ENCODE measurements around the gene C11orf52.
"Not testable (repeated sequence)": the region's sequence is repeated elsewhere in the genome, so short reads cannot be mapped to it uniquely, and the experiment has no call there.

C11orf52 gene

DNA sequence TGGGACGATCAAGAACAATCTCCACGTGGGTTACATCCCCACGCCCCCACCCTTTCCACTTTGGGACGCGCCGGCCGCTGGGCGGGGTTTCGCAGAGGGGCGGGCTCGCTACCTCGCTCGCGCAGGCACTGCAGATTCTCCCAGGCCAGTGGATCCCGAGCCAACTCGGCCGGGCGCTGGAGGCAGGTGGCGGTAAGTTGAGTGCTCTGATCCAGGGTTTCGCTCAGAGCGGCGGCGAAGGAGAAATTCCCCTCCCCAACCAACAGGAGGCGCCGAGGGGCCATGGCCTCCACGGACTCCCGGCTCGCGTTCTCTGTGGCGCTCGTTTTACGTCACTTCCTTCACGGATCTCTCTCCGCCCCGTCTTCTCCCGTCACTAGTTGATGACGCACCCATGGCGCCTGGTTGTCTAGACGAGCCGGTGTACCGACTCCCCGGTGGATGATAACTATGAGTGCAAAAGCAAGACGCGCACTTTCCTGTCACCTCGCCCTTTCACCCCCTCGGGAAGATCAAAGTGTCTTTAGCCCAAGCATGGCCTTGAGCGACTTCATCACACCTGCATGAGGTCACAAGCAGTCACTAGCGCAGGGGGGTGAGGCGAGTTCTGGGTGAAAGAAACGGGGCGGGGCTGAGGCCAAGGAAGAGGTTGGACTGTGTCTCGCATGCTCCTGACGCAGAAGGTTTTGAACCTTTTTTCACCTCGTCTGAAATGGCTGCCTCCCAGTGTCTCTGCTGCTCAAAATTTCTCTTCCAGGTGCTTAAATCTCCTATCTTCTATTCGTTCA lies 39.7 kb upstream of the C11orf52 start, which contains the start of the genes CFAP68 and FDXACB1:
Gene CFAP68 (plus strand): TSS at position 693 of the 788 bp plus-strand sequence. CDS start 20 bp downstream, at position 713.
Gene FDXACB1 (minus strand): TSS at position 317 of the 788 bp plus-strand sequence. CDS start 33 bp downstream, at position 284.
- peak; percentile 96 to 98 for DNase-seq (ENCODE audit: low read depth in 1 of 2, low spot score in 1 of 2)
- no peaks in the 10 kb centered on the region for H3K27me3 ChIP-seq (ENCODE audit: insufficient read depth, poor library complexity, severe bottlenecking)
- TF ChIP-seq CTCF (IDR thresholded peaks at IDR 0.05; ENCODE audit: insufficient read depth, low read length) (peak; percentile 90), GABPA (IDR thresholded peaks at IDR 0.05; ENCODE audit: low read depth) (peak; percentile 81), SPI1 (IDR thresholded peaks at IDR 0.05; ENCODE audit: borderline replicate concordance, low read depth) (no peak), POLR2AphosphoS5 (IDR thresholded peaks at IDR 0.05; ENCODE audit: low read depth) (peak; percentile 82; the same call in 1 of the 2 replicates)
- H3K27ac ChIP-seq (replicated peaks) = peak within 1 kb of the TSS; percentile 93
- peak within 1 kb of the TSS; percentile 71 for H3K4me3 ChIP-seq (replicated peaks; ENCODE audit: insufficient read depth, low read length)

DNA sequence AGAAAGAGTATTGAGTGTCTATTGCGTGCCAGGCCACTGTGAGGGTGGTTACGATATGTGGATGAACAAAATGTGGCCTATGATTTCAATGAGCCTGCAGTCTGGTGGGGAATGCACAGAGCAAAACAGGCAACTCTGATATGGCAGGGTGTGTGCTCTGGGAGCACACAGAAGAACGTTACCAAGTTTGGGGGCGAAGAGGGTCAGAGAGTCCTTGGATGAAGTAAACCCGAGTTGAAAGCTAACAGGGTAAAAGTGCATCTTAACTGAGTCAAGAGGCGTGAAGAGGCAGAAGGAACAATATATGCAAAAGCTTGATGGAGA lies 39.1 kb upstream of the C11orf52 start:
- no peak for TF ChIP-seq CTCF (IDR thresholded peaks at IDR 0.05; ENCODE audit: insufficient read depth, low read length)
- no peak for TF ChIP-seq GABPA (IDR thresholded peaks at IDR 0.05; ENCODE audit: low read depth)
- no peak for TF ChIP-seq REST (IDR thresholded peaks at IDR 0.05; ENCODE audit: insufficient replicate concordance, low read depth)
- TF ChIP-seq POLR2AphosphoS5 (IDR thresholded peaks at IDR 0.05; ENCODE audit: low read depth) = no peak
- TF ChIP-seq SPI1 (IDR thresholded peaks at IDR 0.05; ENCODE audit: borderline replicate concordance, low read depth) = no peak
- Histone ChIP-seq H3K27ac (replicated peaks) (peak overlapping the region; percentile 93), H3K4me3 (replicated peaks; ENCODE audit: insufficient read depth, low read length) (peak overlapping the region; percentile 71), H3K27me3 (ENCODE audit: insufficient read depth, poor library complexity, severe bottlenecking) (no peaks in the 10 kb centered on the region)
- DNase-seq (ENCODE audit: low read depth in 1 of 2, low spot score in 1 of 2) = no peak

DNA sequence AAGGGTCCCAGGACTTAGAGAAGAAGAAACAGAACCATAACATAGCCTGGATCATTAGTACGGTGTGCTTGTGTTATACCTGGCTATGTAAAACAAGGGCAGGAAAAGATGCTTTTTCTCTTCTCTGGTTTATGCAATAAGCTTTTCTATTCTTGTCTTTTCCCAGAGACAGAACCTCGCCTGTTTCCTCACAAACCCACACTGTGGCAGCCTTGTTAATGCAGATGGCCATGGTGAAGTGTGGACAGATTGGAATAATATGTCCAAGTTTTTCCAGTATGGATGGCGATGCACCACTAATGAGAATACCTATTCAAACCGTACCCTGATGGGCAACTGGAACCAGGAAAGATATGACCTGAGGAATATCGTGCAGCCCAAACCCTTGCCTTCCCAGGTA lies 36.5 kb upstream of the C11orf52 start:
- no peak for DNase-seq (ENCODE audit: low read depth in 1 of 2, low spot score in 1 of 2)
- Histone ChIP-seq H3K4me3 (replicated peaks; ENCODE audit: insufficient read depth, low read length) (no peak overlapping the region), H3K27me3 (ENCODE audit: insufficient read depth, poor library complexity, severe bottlenecking) (no peaks in the 10 kb centered on the region), H3K27ac (replicated peaks) (no peak overlapping the region)
- TF ChIP-seq GABPA (IDR thresholded peaks at IDR 0.05; ENCODE audit: low read depth) (no peak), POLR2AphosphoS5 (IDR thresholded peaks at IDR 0.05; ENCODE audit: low read depth) (no peak), CTCF (IDR thresholded peaks at IDR 0.05; ENCODE audit: insufficient read depth, low read length) (no peak), REST (IDR thresholded peaks at IDR 0.05; ENCODE audit: insufficient replicate concordance, low read depth) (no peak), SPI1 (IDR thresholded peaks at IDR 0.05; ENCODE audit: borderline replicate concordance, low read depth) (no peak)

GRCh38 chr11:111885053-111885452 lies 33.7 kb upstream of the C11orf52 start:
- H3K27ac ChIP-seq (replicated peaks); H3K27me3 ChIP-seq (ENCODE audit: insufficient read depth, poor library complexity, severe bottlenecking); DNase-seq (ENCODE audit: low read depth in 1 of 2, low spot score in 1 of 2); H3K4me3 ChIP-seq (replicated peaks; ENCODE audit: insufficient read depth, low read length): not testable (repeated sequence)

All from HL-60 (cell line).